Hepatocyte (in vitro differentiated cells): ENCODE measurements around the gene CYB561D2. TPM values are rescaled to one million over a fixed set of nuclear protein-coding genes. Genes with fewer than 3 reads are reported as not detected.
"Not testable (repeated sequence)": the region's sequence is repeated elsewhere in the genome, so short reads cannot be mapped to it uniquely, and the experiment has no call there.

Source experiments
- DNase-seq: peaks from one replicate; pipeline ENCODE4 v3.0.0-alpha.2; 2016; ENCODE audit warnings: low spot score
- H2AFZ ChIP-seq: fragments of 200-600 bp; sonication (generic); 2 replicates; pipeline ENCODE4 v1.6.0; 2016; ENCODE audit warnings: antibody characterized with exemption, mild to moderate bottlenecking
- H3K27ac ChIP-seq: fragments of 200-600 bp; sonication (generic); 2 replicates; pipeline ENCODE4 v1.5.1; 2016; ENCODE audit warnings: mild to moderate bottlenecking
- H3K27me3 ChIP-seq: fragments of 200-600 bp; sonication (generic); 2 replicates; pipeline ENCODE4 v1.6.1; 2016
- H3K36me3 ChIP-seq: fragments of 200-600 bp; sonication (generic); replicated peaks from 2 replicates; pipeline ENCODE4 v1.5.1; 2016; ENCODE audit warnings: low read depth; ENCODE audit not compliant: insufficient read depth
- H3K4me1 ChIP-seq: fragments of 200-600 bp; sonication (generic); 2 replicates; pipeline ENCODE4 v1.5.1; 2016; ENCODE audit warnings: mild to moderate bottlenecking, moderate library complexity; ENCODE audit not compliant: insufficient read depth
- H3K4me2 ChIP-seq: fragments of 200-600 bp; sonication (generic); 2 replicates; pipeline ENCODE4 v1.6.0; 2016
- H3K4me3 ChIP-seq: fragments of 200-600 bp; sonication (generic); 2 replicates; pipeline ENCODE4 v1.5.1; 2016; ENCODE audit warnings: mild to moderate bottlenecking
- H3K79me2 ChIP-seq: fragments of 200-600 bp; sonication (generic); 2 replicates; pipeline ENCODE4 v1.6.0; 2017; ENCODE audit warnings: mild to moderate bottlenecking
- H3K9me2 ChIP-seq: fragments of 200-600 bp; sonication (generic); replicated peaks from 2 replicates; pipeline ENCODE4 v1.6.0; 2017; ENCODE audit warnings: mild to moderate bottlenecking; ENCODE audit not compliant: insufficient read depth
- H3K9me3 ChIP-seq: fragments of 200-600 bp; sonication (generic); 2 replicates; pipeline ENCODE4 v1.5.1; 2016; ENCODE audit warnings: low read depth, mild to moderate bottlenecking
- H4K20me1 ChIP-seq: fragments of 200-600 bp; sonication (generic); 2 replicates; pipeline ENCODE4 v1.6.0; 2016; ENCODE audit warnings: mild to moderate bottlenecking; ENCODE audit not compliant: insufficient read depth, poor library complexity, severe bottlenecking
- EZH2 ChIP-seq: fragments of 200-600 bp; sonication (generic); IDR thresholded peaks from 2 replicates; pipeline ENCODE4 v1.6.1; 2016; ENCODE audit warnings: antibody characterized with exemption, mild to moderate bottlenecking, borderline replicate concordance
- EZH2phosphoT487 ChIP-seq: fragments of 200-600 bp; sonication (generic); IDR thresholded peaks from one replicate; pipeline ENCODE4 v1.6.1; 2018; ENCODE audit warnings: antibody characterized with exemption, mild to moderate bottlenecking, low read depth, moderate library complexity; ENCODE audit not compliant: unreplicated experiment, severe bottlenecking
- WGBS: methylation state at CpG from one replicate; pipeline ENCODE4 v1.1.6; 2016; ENCODE audit warnings: low lambda C conversion rate; ENCODE audit errors: missing lambda C conversion rate; 5-methylcytosine and 5-hydroxymethylcytosine counted together
- polyA plus RNA-seq: library from polyadenylated mRNA; unstranded; fragments of >200 nt; fragmentation: Nextera tagmentation; extraction: Ambion mirVana; gene quantifications from 2 replicates; pipeline ENCODE4 v1.2.1, GENCODE V29; 2016
- total RNA-seq: library from RNA; depleted of rRNA; stranded (reverse); fragments of >200 nt; gene quantifications from 2 replicates; pipeline ENCODE4 v1.2.3, GENCODE V29; 2014
- TF ChIP-seq, protein P1 (sequence below): fragments of 200-600 bp; sonication (generic); IDR thresholded peaks from 2 replicates; pipeline ENCODE4 v1.5.1; 2016; ENCODE audit warnings: antibody characterized with exemption, mild to moderate bottlenecking; ENCODE audit not compliant: poor library complexity

Gene CYB561D2
- total and polyA plus RNA-seq, 2 experiments from 2014 or later: 37.3 to 40.5 TPM

DNA sequence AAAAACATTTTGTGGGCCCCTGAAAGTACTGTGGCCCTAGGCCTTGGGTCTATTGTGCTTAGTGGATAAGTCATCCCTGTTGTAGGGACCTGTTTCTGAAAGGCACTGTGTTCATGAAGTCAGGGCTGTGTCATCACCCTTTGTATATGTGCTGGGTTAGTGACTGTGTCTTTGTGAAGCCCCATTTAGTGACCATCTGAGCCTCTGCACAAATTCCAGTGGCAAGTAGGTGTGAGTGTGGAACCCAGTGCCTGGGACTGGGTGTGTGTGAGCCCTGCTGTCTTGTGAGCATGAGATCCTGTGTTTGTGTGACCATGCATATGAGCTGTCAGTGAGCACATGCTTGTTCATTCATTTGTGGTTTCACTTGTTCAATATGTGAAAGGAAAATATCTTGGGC is 46.1 kb upstream of the CYB561D2 start:
- H3K36me3 ChIP-seq: no peaks in the 10 kb centered on the region
- H3K9me2 ChIP-seq: no peaks in the 10 kb centered on the region
- no peak overlapping the region for H3K27ac ChIP-seq
- no peaks in the 10 kb centered on the region for H3K27me3 ChIP-seq
- peaks cover 10% of the 10 kb centered on the region for H3K4me1 ChIP-seq
- no peak for DNase-seq
- H3K79me2 ChIP-seq: peaks cover 7% of the 10 kb centered on the region
- TF ChIP-seq, protein P1, sequence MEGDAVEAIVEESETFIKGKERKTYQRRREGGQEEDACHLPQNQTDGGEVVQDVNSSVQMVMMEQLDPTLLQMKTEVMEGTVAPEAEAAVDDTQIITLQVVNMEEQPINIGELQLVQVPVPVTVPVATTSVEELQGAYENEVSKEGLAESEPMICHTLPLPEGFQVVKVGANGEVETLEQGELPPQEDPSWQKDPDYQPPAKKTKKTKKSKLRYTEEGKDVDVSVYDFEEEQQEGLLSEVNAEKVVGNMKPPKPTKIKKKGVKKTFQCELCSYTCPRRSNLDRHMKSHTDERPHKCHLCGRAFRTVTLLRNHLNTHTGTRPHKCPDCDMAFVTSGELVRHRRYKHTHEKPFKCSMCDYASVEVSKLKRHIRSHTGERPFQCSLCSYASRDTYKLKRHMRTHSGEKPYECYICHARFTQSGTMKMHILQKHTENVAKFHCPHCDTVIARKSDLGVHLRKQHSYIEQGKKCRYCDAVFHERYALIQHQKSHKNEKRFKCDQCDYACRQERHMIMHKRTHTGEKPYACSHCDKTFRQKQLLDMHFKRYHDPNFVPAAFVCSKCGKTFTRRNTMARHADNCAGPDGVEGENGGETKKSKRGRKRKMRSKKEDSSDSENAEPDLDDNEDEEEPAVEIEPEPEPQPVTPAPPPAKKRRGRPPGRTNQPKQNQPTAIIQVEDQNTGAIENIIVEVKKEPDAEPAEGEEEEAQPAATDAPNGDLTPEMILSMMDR: no peak
- TF ChIP-seq EZH2phosphoT487: no peak
- TF ChIP-seq EZH2: no peak
- H2AFZ ChIP-seq: no peak overlapping the region
- H4K20me1 ChIP-seq: no peaks in the 10 kb centered on the region
- H3K4me2 ChIP-seq: no peak overlapping the region
- no peaks in the 10 kb centered on the region for H3K9me3 ChIP-seq
- no peak overlapping the region for H3K4me3 ChIP-seq

DNA sequence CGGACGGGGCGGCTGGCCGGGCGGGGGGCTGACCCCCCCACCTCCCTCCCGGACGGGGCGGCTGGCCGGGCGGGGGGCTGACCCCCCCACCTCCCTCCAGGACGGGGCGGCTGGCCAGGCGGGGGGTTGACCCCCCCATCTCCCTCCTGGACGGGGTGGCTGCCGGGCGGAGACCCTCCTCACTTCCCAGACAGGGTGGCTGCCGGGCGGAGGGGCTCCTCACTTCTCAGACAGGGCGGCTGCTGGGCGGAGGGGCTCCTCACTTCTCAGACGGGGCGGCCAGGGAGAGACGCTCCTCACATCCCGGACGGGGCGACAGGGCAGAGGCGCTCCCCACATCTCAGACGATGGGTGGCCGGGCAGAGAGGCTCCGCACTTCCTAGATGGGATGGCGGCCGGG is 38.6 kb upstream of the CYB561D2 start:
- not testable (repeated sequence) for H3K36me3 ChIP-seq, DNase-seq, H3K4me2 ChIP-seq, H3K27ac ChIP-seq, H3K4me3 ChIP-seq, H3K9me3 ChIP-seq, H2AFZ ChIP-seq, H3K27me3 ChIP-seq, H3K9me2 ChIP-seq, H3K79me2 ChIP-seq, H3K4me1 ChIP-seq, H4K20me1 ChIP-seq
- 96% methylated on average over 15 of the region's 32 CpGs for WGBS

DNA sequence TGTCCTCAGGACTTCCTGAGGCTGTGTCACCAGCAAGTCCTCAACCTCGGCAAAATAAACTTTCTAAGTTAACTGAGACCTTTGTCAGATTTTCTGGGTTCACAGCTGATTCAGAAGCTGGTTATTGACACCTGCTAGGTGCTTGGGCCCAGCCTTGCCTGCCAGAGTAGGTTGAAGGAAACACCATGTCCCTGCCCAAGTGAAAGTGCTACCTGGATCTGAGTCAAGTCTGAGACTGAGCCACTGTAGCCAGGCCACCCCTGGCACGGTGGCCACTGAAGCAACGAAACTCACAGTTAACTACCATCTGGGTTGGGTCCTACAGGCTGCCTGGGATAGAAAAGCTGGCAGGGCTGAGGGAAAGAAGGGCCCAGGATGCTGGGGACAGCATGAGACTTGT is 36.3 kb upstream of the CYB561D2 start:
- TF ChIP-seq, protein P1: no peak
- Histone ChIP-seq H3K4me2 (no peak overlapping the region), H3K27me3 (no peaks in the 10 kb centered on the region), H2AFZ (no peak overlapping the region), H3K9me3 (no peaks in the 10 kb centered on the region), H3K79me2 (peaks cover 23% of the 10 kb centered on the region), H3K4me3 (no peak overlapping the region), H4K20me1 (peaks cover 3% of the 10 kb centered on the region), H3K4me1 (peaks cover 26% of the 10 kb centered on the region), H3K9me2 (no peaks in the 10 kb centered on the region), H3K36me3 (no peaks in the 10 kb centered on the region), H3K27ac (no peak overlapping the region)
- DNase-seq: no peak
- WGBS: 90% methylated on average over 3 of the region's 3 CpGs

DNA sequence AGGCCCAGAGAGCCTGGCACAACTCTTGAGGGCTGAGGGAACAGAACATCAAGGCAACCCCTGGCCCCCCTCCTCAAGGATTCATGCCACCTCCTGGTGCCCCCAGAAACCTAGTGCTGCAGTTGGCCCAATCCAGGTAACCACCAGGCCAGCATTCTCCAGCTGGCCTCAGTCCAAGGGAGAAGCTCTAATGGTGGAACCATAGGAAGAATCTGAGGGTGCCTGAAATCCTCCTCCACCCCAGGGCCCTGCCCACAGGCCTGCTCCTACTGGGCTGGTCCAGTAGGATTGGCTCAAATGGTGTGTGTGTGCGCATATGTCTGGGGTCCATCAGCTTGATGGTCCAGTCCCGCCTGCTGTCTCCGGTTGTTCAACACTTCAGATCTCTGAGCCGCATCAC is 35.8 kb upstream of the CYB561D2 start:
- H3K27me3 ChIP-seq: no peaks in the 10 kb centered on the region
- H2AFZ ChIP-seq: no peak overlapping the region
- WGBS: 96% methylated on average over 4 of the region's 4 CpGs
- H3K79me2 ChIP-seq: peaks cover 28% of the 10 kb centered on the region
- H3K4me3 ChIP-seq: no peak overlapping the region
- H4K20me1 ChIP-seq: peaks cover 3% of the 10 kb centered on the region
- no peaks in the 10 kb centered on the region for H3K9me2 ChIP-seq
- H3K4me2 ChIP-seq: no peak overlapping the region
- no peaks in the 10 kb centered on the region for H3K9me3 ChIP-seq
- no peaks in the 10 kb centered on the region for H3K36me3 ChIP-seq
- no peak overlapping the region for H3K27ac ChIP-seq
- no peak for DNase-seq
- peaks cover 30% of the 10 kb centered on the region for H3K4me1 ChIP-seq
- TF ChIP-seq EZH2phosphoT487: no peak
- TF ChIP-seq EZH2: no peak
- TF ChIP-seq, protein P1: no peak
